GM18868 (cell line): ENCODE results near the gene YWHAB.

Source experiments
- ATAC-seq: cut with Tn5 transposase; IDR thresholded peaks from one replicate; pipeline ENCODE4 v1.9.1; 2021; ENCODE audit warnings: mild to moderate bottlenecking, moderate library complexity; ENCODE audit not compliant: unreplicated experiment

The YWHAB gene

GRCh38 chr20:44911264-44911921 is 25.9 kb downstream of the YWHAB start:
- no peak for ATAC-seq

GRCh38 chr20:44912189-44912588 is 26.7 kb downstream of the YWHAB start:
- ATAC-seq, result no peak

- ATAC-seq, result no peak
Measured at GRCh38 chr20:44914924-44915323, 29.4 kb downstream of the YWHAB start.

- ATAC-seq, result no peak
Measured at GRCh38 chr20:44916586-44916985, 31.1 kb downstream of the YWHAB start.

- ATAC-seq, result no peak
Measured at GRCh38 chr20:44917399-44917798, 31.9 kb downstream of the YWHAB start.

GRCh38 chr20:44918342-44918741 is 32.8 kb downstream of the YWHAB start:
- no peak for ATAC-seq

GRCh38 chr20:44918761-44919160 is 33.3 kb downstream of the YWHAB start:
- ATAC-seq, result no peak

GRCh38 chr20:44921447-44921846 is 35.9 kb downstream of the YWHAB start:
- no peak for ATAC-seq

GRCh38 chr20:44924541-44924940 is 39.0 kb downstream of the YWHAB start:
- no peak for ATAC-seq

GRCh38 chr20:44928595-44928994 is 43.1 kb downstream of the YWHAB start:
- no peak for ATAC-seq

- ATAC-seq, result no peak
Measured at GRCh38 chr20:44930517-44931168, 45.1 kb downstream of the YWHAB start.

GRCh38 chr20:44931911-44932310 is 46.4 kb downstream of the YWHAB start:
- no peak for ATAC-seq

GRCh38 chr20:44932916-44933315 is 47.4 kb downstream of the YWHAB start:
- no peak for ATAC-seq

- no peak for ATAC-seq
Measured at GRCh38 chr20:44936510-44936909, 51.0 kb downstream of the YWHAB start.

- ATAC-seq, result no peak
Measured at GRCh38 chr20:44938637-44939036, 53.1 kb downstream of the YWHAB start.

- ATAC-seq, result no peak
Measured at GRCh38 chr20:44941120-44941691, 55.7 kb downstream of the YWHAB start.

GRCh38 chr20:44942264-44942973 is 56.9 kb downstream of the YWHAB start:
- no peak for ATAC-seq

- ATAC-seq, result no peak
Measured at GRCh38 chr20:44943828-44944227, 58.3 kb downstream of the YWHAB start.

- ATAC-seq, result no peak
Measured at GRCh38 chr20:44945261-44945660, 59.8 kb downstream of the YWHAB start.

GRCh38 chr20:44946271-44946852 is 60.9 kb downstream of the YWHAB start:
- no peak for ATAC-seq

GRCh38 chr20:44948107-44948506 is 62.6 kb downstream of the YWHAB start:
- no peak for ATAC-seq
